Activated gamma-delta T cell (primary cell): ENCODE data around the gene ACMSD.
"Not testable (repeated sequence)": the region's sequence is repeated elsewhere in the genome, so short reads cannot be mapped to it uniquely, and the experiment has no call there.

Experiments used
- DNase-seq: peaks from one replicate; lab custom pipeline; 2025; lab: John Stamatoyannopoulos, UW
- total RNA-seq, 2 donors: gene quantifications; one replicate each; lab custom pipeline; 2026; lab: John Stamatoyannopoulos, UW

Gene ACMSD
- 0 reads per million in 2 donors for total RNA-seq

DNA sequence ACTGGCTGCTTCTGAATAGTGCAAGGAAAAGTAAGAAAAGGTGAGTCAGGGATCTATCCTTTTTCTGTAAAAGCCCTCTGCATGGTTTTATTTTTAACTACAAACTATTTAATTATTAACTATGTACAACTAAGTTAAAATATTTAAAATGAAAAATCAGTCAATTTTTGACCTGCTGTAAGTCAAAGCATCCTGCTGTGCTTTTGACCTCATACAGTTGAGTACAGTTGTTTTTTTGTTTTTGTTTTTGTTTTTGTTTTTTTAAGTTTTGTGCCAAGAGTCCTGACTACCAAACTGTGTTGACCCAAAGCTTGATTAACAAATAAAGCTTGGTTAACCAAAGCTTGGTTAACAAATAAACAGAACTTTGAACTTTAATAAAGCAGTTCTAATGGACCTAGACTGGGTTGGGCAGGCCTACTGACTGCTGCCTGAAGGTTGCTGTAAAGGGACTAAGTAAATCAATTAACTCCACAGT is at the start of gene ACMSD:
Gene ACMSD, plus strand, starts transcription at position 474 of the 478 bp plus-strand sequence. CDS start 67 bp downstream, outside the sequence.
- DNase-seq, result no peak

DNA sequence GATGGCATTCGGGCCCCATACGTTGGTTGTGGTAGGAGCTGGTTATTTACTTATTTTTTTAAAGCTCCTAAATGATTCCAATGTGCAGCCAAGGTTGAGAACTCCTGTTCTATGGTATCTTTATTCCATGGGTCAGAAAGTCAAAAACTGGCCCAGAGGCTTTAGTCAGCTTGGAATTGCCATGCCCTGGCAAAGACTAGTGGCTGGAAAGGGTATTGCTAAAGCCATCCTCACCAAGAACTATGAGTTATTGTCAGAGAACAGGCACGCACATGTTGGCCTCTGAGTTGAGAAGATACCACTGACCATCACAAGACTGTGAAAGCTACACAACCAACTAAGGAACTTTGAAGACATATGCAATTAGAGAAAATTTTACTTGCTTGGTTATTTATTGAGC is 47.9 kb upstream of the ACMSD start:
- DNase-seq, result no peak

DNA sequence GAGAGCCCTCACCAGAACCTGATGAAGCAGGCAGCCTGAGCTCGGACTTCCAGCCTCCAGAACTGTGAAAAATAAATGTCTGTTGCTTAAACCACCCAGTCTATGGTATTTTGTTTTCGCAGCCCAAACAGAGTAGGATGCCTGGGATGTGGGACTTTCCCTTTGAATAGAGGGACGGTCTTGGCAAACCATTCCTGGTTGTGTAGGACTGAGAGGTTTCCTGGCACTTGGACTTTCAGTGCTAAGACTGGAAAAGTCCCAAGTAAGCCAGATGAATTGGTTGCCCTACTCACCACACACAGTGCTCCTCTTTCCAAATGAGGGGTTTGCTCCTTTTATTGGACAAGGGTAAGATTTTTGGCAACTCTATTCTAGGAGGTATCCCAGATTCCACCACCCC is 46.8 kb upstream of the ACMSD start:
- no peak for DNase-seq

DNA sequence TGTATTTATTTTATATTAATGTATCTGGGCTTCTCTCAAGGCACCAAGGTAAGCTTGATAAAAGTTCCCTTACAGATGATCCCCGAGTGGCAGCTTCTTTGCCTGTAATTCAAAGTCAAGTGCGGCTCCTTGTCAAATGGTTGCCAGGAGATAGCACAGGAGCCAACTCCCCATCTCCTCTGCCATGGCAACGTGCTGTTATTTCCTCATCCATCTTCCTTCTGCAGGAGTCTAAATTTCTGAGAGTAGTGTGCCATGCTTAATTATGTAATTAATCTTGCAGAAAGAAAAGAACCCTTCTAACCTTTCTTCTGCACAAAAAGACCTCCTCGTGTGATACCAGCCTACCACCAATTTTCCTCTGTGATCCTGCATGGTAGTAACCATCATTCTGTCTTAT is 46.2 kb upstream of the ACMSD start:
- no peak for DNase-seq

DNA sequence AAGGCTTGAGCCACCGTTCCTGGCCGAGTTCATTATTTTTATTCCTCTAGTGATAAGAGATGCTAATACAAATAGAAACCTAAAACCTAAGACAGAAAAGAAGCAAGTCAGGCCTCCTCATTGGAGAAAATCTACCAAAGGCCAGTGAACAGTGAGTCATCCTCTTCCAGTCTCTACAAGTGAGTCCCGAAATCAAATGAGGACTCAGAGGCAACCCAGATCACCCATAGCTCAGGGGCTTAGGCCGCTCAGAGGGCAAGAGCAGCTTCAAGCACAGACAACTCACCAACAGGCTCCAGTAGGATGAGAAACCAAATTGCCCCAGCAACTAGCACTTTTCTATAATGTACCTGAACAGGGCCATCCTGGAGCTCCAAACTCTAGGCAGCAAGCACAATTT is 42.7 kb upstream of the ACMSD start:
- DNase-seq, result no peak

DNA sequence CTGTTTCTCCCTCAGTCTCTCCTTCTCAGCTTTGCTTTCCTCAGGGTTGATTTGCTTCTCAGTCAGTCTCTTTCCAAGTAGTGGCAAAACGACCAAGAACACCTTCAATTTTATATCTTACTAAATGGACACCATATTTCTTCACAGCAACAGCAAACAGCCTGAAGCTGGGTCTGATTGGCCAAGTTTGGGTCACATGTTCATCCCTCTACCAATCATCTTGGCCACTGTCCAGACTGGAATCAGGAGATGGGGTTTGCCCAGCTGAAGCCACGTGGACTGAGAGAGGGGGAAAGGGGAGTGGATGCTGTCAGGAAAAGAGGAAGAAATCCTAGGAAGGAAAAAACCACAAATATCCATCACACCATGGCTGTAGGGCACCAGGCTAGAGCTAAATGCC is 42.0 kb upstream of the ACMSD start:
- no peak for DNase-seq

DNA sequence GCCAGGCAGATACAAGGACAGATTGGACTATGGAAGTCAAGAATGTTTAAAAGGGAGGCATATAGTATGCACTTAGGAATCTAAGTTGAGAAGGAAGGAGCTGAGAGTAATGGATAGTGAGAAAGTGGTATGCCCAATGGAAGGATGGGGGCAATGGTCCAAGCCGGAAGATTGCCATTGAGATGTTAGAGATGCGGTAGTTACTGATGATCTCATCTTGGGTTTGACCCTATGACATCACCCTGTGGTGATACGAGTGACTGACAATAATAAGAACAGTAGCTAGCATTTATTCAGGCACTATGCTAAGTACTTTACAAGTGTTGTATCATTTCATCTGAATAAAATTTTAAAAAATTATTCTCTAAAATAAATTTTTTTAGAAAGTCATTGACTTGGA is 38.5 kb upstream of the ACMSD start:
- DNase-seq, result no peak

DNA sequence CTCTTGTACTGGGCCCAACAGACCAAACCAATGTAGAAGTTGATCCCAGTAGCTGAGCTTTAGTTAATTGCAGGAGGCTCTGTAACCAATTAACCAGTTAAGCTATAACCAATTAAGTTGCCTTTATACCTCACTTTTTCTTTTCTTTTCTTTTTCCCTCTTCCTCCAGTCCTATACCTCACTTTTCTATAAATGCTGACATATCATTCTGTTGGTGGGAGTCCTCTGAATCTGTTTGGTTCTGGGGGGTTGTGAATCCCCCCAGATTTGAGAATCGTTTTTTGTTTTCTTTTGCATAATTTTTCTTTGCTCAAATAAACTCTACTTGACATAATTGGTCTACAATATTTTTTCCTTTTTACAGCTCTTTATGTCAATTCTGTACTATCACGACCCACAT is 38.1 kb upstream of the ACMSD start:
- DNase-seq, result no peak

DNA sequence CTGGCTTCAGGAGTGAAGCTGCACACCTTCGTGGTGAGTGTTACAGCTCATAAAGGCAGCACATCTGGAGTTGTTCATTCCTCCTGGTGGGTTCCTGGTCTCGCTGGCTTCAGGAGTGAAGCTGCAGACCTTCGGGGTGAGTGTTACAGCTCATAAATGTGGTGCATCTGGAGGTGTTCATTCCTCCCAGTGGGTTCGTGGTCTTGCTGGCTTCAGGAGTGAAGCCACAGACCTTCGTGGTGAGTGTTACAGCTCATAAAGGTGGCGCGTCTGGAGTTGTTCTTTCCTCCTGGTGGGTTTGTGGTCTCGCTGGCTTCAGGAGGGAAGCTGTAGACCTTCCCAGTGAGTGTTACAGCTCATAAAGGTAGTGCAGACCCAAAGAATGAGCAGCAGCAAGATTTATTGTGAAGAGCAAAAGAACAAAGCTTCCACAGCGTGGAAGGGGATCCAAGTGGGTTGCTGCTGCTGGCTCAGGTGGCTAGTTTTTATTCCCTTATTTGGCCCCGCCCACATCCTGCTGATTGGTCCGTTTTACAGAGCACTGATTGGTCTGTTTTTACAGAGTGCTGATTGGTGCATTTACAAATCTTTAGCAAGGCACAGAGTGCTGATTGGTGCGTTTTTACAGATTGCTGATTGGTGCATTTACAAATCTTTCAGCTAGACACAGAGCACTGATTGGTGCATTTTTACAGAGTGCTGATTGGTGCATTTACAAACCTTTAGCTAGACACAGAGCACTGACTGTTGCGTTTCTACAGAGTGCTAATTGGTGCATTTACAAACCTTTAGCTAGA is 34.6 kb upstream of the ACMSD start:
- not testable (repeated sequence) for DNase-seq

DNA sequence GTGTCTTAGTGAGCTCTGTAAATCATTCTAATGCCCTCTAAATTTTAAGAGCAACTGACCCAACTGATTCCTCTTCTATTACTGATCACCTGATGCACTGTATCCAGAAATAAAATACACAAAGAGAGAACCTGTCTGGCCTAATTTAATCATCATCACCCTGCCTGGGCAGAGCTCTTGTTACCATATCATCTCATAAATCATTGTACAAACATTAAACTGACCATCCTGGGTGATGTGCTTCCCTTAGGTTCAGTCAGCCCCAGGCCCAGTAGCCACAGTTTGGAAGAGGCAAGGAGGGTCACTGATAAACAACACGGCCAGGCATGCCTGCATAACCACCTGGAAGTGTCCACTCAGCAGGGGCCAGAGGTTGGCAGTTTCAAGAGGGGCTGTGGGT is 22.7 kb upstream of the ACMSD start:
- DNase-seq, result no peak

DNA sequence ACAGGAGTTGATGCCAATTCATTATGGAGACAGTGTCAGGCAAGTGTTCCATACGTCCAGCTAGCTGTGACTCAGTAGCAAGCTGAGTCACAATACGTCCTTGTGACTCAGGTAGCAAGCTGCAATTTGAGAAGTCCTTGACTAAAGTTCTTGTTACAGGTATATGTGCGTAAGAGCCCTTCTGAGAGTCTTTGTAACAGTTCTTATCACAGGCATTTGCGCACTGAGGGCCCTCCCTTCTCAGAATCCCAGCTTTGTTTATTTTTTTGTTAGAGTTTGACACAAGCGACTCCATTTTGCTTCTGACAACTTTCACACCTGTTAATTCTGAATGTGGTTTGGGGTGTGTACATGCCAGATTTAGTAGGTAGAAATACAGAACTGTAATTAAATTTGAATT is 20.1 kb upstream of the ACMSD start:
- no peak for DNase-seq

DNA sequence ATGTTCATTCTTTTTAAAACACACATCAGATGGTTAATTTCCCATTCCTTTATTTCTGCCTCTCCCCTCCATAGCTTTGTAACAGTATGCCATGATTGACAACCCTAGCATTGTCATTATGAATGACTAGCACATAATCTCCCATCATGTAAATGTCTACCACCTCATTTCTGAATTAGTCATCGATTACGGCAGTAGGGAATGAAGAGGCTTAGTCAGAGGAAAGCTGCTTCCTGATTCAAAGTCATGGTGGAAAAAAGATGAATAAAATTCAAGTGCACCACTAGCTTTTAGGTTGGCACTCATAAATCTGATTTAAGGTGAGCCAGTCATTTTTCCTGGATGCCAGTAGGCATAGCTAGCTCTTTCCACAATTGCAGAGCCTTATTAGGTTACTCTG is 19.1 kb upstream of the ACMSD start:
- no peak for DNase-seq

DNA sequence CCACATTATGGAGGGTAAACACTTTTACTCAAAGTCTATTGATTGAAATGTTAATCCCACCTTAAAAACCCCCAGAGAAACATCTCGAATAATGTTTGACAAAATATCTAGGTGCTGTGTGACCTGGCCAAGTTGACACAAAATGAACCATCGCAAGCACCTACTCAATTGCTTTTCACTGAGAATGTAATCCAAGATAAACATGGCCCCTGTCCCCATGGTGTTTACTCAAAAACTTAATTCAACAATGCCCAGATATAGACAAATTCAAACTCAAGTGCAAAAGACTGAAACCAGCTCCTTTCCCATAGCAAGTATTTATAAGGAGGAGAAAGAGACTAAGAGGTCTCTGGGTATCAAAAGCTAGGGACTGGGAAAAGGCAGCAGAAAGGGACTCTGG is 15.0 kb upstream of the ACMSD start:
- DNase-seq, result no peak

DNA sequence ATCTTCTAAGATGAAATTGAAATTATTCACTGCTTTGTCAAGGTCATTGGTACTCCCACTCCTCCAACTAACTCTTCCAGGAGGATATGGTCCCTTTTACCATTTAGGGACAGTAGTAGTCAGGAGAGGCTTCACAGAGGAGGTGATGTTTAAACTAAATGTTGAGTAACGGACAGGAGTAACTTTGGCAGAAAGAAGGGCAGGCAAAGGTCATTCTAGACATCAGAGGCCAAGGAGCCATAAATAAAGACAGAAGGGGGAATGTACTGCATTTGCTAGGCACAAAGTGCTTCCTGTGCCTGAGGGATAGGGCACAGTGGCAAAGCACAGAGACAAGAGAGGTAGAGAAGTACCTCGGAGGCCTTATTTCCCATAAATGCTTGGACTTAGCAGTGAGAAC is 14.6 kb upstream of the ACMSD start:
- no peak for DNase-seq

DNA sequence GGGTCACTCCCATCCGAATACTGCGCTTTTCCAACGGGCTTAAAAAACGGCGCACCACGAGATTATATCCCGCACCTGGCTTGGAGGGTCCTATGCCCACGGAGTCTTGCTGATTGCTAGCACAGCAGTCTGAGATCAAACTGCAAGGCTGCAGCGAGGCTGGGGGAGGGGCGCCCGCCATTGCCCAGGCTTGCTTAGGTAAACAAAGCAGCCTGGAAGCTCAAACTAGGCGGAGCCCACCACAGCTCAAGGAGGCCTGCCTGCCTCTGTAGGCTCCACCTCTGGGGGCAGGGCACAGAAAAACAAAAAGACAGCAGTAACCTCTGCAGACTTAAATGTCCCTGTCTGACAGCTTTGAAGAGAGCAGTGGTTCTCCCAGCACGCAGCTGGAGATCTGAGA is 12.7 kb upstream of the ACMSD start:
- DNase-seq, result not testable (repeated sequence)

DNA sequence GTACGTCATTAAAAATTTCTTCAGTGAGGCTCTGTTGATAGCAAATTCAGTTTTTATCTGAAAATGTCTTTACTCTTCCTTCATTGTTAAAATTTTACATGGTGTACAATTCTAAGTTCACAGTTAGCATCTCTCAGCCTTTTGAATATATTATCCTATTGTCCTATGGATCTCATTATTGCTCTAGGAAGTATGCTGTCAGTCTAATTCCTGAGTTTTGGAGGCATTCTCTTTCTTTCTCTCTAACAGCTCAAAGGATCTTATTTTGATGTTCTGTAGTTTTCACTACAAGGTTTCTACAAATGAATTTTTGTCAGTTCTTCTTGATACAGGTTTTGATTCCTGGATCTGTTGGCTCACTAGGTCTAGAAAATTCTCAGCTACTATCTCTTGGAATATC is 2.9 kb upstream of the ACMSD start:
- DNase-seq, result no peak

DNA sequence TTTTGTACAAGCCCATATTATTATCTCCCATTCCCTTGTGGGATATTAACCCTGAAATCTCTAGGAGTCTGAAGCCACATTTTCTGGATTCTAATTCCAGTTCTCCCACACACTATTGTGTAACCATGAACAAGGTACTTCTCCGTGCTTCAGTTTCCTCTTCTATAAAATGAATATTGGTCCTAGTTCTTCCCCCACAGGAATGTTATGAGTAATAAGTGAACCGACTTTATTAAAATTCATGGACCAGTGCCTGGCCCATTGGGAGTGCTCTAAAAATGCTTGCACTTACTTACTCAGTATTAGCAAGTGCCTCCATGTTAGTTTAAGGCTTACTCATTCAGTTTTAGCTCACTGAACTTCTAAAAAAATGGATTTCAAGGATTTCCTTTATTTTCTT is 1.4 kb upstream of the ACMSD start:
- no peak for DNase-seq

DNA sequence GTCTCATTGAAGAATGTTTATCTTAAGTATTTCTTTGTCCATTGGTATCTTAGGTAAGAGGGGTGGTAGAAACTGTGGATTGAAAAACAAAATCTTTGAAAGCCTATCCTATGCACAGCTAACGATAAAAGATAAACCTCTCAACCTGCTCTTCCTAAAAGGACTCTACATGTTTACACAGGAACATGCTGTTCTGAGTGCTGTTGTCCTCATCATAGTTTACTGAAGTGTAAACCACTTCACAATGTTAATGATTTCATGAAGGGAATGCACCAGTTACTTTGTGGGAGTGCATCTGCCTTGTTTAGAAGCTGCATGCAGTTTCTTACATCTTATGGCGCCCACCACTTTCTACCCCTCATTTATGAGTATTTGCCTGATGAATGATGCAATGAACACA is 1.2 kb downstream of the ACMSD start:
- no peak for DNase-seq

DNA sequence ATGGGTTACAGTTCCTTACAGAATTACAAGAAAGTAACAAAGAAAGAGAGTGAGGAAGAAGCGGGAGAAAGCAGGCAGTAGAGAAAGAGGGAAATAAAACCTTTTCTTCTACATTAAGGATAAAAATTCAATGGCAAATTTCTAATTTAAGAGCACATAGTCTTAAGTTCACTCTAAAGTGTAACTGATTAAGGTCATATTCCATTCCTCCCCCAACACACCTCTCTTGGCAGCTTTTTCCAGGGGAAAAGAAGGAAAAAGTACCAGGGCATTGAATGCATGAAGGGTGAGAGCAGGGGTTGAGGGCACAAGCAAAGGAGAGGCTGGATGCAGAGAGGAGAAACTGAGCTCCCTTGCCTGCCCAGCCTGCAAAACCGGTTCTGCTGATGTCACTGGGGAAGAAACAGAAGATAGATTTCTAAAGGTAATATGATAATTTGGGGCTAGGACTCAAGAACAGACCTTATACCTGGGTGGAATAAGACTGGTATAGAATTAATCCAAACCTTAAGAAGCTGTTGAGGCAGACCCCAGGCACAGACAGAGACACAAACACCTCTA is 4.6 kb downstream of the ACMSD start:
- no peak for DNase-seq

DNA sequence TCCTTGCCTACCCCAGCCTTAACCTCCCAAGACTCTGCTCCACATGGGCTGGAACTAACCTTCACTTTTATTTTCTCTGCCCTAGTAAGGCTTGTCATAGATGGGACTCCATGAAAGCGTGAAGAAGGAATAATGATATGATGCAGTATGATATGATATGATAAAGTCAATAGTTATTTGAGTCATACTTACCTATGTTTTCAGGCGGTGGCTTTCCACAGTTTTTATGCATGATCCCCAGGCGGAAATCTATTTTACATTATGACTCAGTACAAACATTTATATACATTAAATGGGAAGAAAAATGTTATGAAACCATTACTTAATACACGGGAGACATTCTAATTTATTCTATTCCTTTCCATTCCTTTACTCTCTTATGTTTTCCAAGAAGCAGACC is 5.6 kb downstream of the ACMSD start:
- no peak for DNase-seq

DNA sequence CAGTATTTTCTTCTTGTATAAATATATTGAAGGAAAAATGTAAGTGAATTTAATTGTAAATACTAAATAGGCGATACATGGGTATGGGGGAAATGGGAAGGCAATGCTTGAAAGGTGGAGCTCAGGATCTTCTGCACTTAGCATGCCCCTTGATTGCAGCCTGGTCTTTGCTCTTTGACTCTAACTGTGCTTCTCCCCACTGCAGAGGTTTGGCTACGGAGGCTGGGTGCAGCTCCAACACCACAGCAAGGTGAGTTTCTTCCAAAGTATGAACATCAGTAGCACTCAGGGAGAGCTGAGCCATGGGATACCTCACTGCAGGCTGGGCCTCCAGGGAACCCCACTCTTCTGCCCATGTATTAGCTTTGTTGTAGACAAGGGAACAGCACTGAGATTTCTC is 6.6 kb downstream of the ACMSD start:
- DNase-seq, result no peak

DNA sequence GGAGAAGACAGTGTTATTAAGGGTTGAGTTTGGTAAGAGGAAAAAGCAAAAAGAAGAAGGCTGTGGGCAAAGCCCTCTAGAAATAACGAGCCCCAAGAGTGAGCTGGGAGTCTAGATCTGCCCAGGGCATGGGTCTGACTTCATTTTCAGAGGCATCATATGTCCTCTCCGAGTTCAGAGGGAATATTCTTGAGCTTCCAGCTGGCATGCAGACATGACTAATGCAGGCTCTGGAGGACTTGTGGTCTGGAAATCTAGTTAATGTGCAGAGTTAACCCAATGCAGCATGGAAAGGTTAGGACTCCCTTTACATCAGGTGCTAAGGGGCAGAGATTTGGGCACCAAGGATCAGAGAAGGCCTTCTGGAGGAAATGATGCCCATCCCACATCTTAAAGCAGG is 7.3 kb downstream of the ACMSD start:
- DNase-seq, result no peak

DNA sequence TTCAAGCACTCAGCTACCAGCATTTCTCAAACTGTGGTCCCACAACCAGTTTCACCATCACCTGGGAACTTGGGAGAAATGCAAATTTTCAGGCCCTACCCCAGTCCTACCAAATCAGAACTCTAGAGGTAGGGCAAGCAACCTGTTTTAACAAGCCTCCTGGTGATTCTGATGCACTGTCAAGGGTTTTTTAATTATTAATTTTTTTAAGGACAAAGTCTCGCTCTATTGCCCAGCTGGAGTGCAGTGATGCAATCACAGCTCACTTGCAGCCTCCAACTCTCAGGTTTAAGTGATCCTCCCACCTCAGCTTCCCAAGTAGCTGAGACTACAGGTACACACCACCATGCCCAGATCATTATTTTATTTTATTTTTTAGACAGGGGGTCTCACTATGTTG is 7.8 kb downstream of the ACMSD start:
- no peak for DNase-seq

DNA sequence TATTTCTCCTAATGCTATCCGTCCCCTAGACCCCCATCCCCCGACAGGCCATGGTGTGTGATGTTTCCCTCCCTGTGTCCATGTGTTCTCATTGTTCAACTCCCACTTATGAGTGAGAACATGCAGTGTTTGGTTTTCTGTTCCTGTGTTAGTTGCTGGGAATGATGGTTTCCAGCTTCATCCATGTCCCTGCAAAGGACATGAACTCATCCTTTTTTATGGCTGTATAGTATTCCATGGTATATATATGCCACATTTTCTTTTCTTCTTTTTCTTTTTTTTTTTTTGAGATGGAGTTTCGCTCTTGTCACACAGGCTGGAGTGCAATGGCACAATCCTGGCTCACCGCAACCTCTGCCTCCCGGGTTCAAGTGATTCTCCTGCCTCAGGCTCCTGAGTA is 9.2 kb downstream of the ACMSD start:
- not testable (repeated sequence) for DNase-seq
